ENCODE measurements around the gene PITPNC1.

DNA sequence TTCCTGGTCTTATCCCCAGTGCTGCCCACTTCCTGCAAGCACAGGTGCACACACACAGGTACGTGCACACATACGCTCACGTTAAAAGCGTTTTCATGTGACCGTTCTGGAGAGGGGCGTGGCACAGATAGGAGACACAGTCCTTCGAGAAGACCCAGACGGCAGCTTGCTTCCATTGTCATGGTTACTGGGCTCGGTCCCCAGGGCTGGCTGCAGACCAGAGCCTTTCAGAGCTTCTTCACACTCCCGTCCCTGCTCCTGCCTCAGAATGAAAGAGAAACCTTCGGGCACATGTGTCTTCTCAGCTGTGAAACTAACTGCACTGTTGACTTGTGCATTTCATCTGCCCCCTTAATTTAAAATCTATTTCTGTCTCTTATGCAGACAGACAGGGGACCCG, 154.2 kb downstream of the PITPNC1 start:
- TF ChIP-seq YY1 (IDR thresholded peaks at IDR 0.05; ENCODE audit: insufficient read depth, insufficient read length) (no peak), SUZ12 (IDR thresholded peaks at IDR 0.05; ENCODE audit: extremely low read depth, insufficient read depth, insufficient read length) (no peak)
